HG02588 (cell line): ENCODE results near the gene FAF1.

Experiments used
- ATAC-seq: cut with Tn5 transposase; IDR thresholded peaks from one replicate; pipeline ENCODE4 v1.9.1; 2021; ENCODE audit warnings: mild to moderate bottlenecking, moderate library complexity; ENCODE audit not compliant: unreplicated experiment

FAF1 gene

GRCh38 chr1:50659107-50659662 lies 300.9 kb downstream of the FAF1 start:
- no peak for ATAC-seq

- ATAC-seq = no peak
These were observed 301.5 kb downstream of the FAF1 start for GRCh38 chr1:50658459-50659076.

- ATAC-seq = no peak
These were observed 303.1 kb downstream of the FAF1 start for GRCh38 chr1:50656931-50657330.

DNA sequence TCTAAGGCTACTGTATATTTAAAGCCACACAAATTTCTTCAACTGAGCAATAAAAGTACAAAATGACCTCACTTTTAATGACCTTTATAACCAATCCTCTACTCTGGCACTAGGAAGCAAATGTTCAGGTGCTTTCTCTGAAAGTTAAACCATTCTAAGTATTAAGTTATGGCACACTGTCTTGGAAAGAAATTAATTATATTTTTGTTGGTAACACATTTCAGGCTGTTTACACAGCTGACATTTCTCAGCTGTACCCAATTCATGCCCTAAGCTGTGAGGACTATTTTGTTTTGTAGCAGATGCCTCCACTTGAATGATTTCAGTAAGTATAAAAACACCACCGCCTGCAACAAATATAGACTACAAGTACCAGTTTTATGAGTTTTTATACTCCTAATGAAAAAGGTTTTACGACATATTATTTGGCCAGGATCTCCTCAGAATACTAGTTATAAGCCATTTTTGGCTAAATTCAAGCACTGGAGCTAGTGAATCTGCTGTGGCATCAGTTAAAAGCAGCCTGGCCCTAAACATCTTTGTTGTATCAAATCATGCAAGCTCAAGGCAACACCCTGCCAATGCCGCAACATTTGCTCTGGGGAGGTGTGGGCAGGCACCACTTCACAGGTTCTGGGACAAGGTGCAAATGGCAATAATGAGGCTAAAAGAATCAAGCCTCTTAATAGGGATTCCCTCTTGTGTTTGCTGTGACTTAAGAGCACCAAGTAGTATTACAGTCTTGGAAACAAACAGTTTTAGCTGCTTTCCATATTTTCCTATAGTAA lies 308.4 kb downstream of the FAF1 start:
- no peak for ATAC-seq

DNA sequence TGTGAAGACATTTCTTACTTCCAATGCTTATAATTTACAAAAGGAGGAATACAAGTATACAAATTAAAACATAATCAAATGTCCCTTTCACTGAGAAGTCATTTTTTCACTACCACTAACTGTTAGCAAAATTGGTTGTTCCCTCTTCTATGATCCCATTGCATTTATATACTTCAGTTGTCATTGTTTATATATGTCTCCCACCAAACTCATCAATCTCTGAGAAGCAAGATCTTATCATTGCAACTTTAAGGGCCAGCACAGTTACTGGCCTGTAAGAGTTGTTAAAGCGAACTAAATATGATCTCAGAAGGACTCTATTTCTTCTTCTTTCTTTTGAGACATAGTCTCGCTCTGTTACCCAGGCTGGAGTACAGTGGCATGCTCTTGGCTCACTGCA lies 313.5 kb downstream of the FAF1 start:
- no peak for ATAC-seq

GRCh38 chr1:50645139-50645538 lies 314.9 kb downstream of the FAF1 start:
- no peak for ATAC-seq

- ATAC-seq = no peak
These were observed 315.5 kb downstream of the FAF1 start for GRCh38 chr1:50644447-50645105.

DNA sequence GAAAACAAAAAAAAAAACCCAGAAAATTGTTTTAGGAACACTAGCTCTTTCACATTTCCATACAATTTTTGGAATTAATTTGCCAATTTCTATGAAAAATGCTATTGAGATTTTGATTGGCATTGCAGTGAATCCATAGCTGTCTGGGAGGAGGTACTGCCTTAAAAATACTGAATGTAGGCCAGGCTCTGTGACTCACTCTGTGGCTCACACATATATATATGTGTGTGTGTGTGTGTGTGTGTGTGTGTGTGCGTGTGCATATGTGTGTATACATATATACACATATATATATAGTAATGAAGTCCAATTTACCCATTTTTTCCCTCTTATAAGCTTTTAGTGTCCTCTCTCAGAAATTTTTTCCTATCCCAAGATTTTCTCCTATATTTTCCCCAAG lies 322.6 kb downstream of the FAF1 start:
- no peak for ATAC-seq

- ATAC-seq = no peak
These were observed 325.8 kb downstream of the FAF1 start for GRCh38 chr1:50634251-50634650.

GRCh38 chr1:50633465-50633864 lies 326.6 kb downstream of the FAF1 start:
- no peak for ATAC-seq

- ATAC-seq = no peak
These were observed 328.9 kb downstream of the FAF1 start for GRCh38 chr1:50631161-50631560.

DNA sequence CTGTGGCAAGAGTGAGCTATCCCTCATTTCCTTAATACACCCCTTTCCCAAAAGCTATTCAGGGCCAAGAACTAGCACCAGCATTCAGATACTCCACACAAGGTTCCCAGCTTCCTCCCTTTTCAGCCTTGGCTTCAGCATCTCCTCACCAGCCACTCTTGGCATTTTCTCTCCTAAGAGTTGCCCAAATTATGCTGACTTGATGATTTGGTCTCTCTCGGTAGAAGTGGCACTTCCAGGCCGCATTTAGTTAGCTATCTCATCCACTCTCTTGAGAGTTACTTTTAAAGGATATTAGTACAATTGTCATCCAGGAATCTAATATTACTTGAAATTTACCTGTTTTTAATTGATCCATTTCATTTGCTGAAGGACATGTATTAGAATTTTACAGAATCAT lies 337.8 kb downstream of the FAF1 start:
- ATAC-seq = no peak

DNA sequence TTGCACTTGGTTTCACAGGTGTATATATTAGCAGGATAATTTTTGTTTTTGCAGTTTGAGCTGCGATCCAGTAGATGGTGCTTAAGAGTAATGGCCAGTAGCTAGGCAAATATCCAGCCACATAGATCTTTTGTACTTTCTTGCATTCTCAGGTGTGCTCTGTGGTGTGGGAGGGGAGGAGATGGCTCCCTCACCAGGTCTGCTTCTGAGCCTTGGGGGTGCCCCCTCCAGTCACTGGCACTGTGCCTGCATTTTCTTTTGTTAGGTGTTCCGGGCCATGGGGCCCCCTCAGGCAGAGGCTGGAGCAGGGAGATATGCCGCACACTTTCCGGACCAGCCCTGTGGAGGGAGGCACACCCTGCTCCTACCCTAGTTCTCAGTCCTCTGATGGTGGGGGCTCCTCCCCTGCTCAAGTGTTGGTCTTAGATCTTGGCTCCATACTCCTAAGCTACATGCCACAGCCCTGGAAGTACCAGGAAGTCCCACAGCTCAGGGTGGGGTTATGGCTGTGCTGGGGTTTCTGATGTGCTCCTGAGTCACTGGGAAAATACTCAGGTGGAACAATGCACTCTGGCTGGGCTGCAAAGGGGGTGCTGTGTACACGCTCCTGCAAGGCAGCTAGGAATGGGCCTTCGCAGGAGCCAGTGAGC lies 339.3 kb downstream of the FAF1 start:
- ATAC-seq = no peak

DNA sequence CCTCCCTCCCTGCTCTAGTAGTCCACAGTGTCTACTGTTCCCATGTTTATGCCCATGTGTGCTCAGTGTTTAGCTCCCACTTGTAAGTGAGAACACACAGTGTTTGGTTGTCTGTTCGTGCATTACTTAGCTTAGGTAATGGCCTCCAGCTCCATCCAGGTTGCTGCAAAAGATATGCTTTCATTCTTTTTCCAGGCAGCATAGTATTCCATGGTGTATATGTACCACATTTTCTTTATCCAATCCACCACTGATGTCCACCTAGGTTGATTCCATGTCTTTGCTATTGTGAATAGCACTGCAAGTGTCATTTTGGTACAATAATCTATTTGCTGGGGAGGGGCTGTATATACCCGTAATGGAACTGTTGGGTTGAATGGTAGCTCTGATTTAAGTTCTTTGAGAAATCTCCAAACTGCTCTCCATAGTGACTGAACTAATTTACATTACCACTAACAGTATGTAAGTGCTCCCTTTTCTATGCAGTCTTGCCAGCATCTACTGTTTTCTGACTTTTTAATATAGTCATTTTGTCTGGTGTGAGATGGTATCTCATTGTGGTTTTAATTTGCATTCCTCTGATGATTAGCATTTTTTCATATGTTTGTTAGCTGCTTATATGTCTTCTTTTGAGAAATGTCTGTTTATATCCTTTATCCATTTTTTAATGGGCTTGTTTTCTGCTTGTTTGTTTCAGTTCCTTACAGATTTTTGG lies 344.9 kb downstream of the FAF1 start:
- ATAC-seq = no peak

- ATAC-seq = no peak
These were observed 348.4 kb downstream of the FAF1 start for GRCh38 chr1:50611675-50612074.

DNA sequence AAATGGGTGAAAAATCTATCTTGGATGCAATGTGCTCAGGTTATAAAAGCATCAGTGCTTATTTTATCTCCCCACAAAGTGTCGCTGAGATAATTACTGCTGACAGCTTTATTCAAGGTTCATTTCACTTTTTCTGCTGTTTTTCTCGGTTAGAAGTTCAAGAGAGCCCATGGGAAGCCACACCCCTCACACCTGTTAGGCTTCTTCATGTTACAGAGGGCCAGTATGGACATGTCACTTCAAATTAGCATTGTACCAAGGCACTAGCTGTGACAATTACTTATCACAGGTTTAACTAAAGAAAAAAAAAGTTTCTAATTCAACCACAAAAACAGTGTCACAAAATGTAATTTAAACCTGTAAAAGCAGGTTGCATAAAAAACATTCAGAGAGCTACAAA lies 349.5 kb downstream of the FAF1 start:
- ATAC-seq = no peak

GRCh38 chr1:50609508-50609907 lies 350.6 kb downstream of the FAF1 start:
- no peak for ATAC-seq

DNA sequence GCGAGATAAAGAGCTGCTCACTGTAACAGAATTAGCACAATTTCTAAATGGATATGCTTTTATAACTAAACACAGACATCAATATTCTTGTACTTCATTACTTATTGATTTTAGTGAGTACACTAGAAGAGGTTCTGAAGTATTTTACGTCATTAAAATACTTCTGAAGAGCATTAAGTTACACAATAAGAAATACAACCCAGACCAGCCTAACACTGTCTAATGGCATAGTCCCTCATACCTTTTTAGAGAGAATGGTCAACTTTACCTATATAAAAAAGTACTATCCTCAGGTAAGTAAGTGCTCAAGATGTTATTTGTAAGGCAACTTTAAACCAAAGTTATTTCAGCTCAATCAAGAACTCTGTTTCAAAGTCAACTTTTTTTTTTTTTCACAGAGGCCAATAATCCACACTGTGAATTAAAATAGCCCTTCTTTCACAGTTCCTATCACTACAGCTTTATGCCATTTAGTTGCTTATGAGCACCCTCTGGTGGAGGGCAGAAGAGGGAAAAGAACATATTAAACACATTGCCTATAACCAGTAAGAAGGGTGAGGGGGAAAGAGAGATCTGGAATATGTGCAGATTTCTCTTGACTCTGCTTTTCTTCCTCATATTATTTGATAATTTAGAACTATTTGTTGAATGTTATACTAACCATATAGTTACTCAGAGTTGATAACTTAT lies 354.7 kb downstream of the FAF1 start:
- no peak for ATAC-seq

DNA sequence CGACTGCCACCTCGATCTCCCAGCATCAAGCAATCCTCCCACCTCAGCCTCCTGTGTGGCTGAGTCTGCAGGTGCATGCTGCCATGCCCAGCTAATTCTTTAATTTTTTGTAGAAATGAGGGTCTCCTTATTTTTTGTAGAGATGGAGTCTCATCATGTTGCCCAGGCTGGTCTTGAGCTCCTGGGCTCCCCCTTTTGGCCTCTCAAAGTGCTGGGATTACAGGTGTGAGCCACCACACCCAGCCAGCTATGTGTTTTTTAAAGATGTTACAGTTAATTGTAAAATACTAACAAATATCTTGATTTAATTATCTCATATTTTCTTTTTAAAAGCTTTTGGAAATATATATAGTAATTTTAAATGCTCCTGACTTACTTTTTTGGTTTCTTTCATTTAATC lies 355.5 kb downstream of the FAF1 start:
- ATAC-seq = no peak
